GDM1 (cell line): ENCODE measurements around the gene SND1.

Experiments used
- DNase-seq: peaks from one replicate; lab custom pipeline; 2025; lab: John Stamatoyannopoulos, UW

Gene SND1

DNA sequence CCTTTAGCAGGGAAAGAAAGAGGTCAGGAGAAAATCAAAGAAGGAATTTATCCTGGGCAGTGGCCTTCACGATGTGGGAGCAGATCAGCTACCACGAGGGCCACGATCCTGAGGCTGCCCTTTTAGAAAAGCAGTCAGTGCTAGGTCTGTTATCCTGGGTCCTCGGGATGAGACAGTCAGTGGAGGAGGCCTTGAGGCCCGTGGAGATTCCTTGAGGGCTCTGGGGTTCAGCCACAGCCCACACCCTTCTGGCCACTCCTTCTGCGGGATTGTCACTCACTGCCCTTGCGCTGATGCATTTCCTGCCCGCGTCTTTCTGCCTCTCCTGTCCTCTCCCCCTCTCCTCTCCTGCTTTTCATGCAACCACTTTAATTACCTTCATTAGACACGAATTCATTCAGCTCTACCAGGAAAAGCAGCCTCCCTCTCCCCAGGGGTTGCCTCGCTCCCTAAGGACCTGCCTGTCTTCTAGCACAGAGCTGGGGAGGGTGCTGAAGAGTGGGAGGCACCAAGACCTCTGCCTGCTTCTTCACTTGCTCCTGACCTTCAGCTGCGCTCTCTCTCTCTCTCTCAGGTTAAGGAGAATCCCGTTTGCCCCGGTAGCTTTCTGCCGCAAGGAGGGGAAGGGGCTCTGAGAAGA is 421.8 kb downstream of the SND1 start:
- no peak for DNase-seq

DNA sequence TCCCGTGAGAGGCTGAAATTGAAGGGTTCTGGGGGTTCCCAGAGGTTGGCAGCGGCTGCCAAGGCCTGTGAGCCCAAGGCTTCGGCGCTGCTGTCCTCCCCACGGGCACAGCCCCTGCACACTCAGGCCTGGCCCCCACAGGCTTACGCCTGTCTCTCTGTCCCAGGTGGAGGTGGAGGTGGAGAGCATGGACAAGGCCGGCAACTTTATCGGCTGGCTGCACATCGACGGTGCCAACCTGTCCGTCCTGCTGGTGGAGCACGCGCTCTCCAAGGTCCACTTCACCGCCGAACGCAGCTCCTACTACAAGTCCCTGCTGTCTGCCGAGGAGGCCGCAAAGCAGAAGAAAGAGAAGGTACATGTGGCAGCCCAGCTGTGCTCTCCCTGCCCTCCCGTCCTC is 422.3 kb downstream of the SND1 start:
- no peak for DNase-seq

DNA sequence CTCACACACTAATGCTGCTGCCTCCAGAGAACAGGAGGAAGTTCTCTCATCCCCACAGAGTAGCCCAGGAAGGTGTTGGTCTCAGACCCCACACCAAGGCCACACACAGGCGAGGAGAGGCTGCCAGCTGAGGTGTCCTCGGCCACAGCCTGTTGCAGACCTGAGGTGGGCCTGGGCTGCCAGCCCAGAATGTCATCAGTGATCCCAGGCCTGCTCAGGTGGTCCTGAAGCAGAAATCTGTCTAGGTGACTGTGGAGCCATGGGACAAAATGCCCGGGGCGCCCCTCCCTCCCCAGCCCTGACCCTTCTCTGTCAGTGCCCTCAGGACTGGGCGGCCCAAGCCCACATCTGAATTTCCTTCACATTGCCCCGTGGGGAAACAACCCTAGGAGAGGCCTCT is 422.7 kb downstream of the SND1 start:
- DNase-seq, result no peak

DNA sequence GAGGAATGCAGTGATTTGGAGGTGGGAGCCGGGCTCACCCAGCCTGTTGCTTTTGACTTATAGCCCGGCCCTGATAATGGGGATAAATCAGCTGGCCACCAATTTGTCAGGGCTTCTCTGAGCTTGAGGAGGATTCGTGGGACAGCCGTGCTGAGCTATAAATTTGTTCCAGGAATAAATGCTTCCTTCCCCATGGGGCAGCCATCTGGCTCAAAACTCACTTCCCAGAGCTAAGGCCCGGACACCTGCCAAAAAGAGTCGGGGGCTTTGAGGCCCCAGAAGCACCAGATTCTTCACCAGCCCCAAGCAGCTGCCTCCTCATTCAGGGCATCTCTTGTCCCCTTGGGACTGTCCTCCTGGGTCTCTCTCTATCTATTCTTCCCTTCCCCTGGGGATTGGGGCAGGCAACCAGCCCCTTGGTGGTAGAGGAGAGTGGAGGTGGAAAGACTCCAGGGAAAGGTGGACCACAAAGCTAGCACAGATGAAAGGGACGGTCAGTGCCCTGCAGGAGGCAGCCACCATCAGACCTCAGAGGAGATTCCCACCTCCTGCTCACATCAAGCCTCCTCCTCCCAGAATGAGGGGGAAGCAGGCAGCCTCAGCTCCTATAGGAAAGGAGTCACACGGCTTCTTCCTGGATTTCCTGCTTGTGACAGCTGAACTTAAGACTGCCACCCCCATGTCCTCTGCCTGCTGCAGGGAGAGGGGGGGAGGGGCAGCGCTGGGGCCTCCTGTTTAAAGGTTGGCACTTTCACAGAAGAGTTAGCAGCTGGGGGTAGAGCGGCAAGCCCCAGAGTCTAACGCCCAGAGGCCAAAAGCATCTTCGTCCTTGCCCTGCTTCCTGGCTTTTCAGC is 423.5 kb downstream of the SND1 start:
- no peak for DNase-seq

DNA sequence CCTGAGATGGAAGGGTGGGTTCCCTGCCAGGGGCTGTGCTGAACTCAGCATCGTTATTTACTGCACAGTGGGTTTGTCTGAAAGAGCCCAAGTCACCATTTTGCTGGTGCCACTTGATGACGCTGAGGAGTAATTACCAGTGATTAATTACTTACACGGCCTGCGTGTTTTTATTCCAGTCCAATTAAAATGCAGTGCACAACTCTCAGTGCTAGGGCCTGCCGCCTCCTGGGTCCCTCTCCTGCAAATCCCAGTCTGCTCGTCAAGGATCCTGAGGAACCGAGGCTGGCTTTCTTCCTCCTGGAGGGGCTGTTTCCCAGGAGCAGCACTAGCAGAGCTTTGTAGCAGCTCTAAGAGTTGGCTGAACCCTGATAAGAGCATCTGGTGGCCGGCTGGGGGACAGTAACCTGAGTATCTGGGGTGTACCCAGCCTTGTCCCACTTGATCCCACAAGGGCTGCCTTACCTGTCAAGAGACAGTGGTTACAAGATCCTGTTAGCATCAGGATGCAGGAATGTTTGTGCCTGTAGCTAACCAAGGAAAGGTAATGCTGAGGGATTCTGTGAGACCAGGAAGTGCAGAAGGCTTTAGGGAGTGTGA is 424.3 kb downstream of the SND1 start:
- DNase-seq, result no peak

DNA sequence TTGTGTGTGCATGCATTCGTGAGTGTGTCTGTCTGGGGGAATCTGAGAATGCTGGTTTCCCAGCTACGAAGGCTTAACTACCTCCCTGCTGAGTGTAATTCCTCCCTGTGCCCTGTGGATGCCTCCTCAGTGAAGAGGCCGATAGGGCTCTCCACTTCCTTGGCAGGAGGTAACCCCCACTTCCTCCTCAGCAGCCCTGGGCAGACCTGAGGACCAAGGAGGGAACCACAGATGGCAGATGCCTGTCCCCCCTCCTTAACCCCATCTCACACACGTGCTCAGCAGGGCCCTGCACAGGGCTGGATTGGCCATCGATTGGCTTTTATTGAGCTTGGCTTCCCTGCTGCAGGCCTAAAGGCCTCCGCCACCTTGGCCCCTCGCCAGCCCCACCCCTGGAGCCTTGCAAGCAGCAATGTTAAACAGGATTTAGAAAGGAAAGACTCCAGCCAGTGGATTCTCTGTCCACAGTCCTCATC is 424.8 kb downstream of the SND1 start:
- no peak for DNase-seq

DNA sequence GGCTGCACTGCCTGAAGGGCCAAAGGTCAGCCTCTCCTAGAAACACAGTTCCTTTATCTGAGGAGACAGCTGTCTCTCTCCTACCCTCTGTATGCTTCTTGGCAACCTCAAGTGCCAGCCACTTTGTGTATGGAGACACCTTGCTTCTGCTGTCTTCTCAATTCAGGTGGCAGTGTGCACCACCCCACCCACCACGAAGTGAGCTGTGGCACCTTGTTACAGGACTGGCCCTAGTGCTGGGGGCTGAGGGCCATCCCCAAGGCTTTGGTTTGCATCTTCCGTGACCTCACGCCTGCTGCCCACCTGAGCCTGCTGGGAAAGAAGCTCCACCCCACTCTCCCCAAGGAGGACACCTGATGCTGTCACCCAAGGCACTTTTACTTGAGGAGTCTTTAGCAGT is 426.3 kb downstream of the SND1 start:
- DNase-seq, result no peak

DNA sequence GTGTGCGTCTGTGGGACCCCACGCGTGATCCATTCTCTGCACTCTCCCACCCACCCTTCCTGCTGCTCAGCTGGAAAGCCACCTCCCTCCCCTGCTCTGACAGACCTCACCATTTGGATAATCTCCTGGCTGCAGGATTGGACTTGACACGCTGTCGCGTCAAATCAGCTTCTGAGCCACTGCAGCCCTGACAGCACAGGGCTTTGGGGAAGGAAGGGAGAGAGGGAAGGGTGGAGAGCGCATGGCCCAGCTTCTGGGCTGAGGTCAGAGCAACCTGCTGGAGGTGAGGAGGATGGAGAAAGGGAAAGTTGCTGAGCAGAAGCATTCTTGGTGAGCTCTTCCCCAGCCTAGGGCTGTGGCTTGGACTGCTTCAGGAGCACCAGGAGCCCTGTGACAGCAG is 428.2 kb downstream of the SND1 start:
- DNase-seq, result no peak

DNA sequence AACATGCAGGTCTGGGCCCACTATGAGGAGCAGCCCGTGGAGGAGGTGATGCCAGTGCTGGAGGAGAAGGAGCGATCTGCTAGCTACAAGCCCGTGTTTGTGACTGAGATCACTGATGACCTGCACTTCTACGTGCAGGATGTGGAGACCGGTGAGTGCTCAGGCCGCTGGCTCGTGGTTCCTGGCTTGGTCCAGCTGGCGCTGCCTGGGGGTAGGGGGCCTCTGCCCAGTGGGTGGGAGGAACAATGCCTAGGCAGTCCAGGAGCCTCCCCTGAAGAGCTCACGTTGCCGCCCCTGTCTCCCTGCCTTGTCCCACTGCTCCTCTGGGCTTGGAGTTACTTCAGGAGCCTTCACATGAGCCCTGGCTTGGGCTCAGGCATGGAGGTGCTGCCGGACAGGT is 429.4 kb downstream of the SND1 start:
- no peak for DNase-seq

DNA sequence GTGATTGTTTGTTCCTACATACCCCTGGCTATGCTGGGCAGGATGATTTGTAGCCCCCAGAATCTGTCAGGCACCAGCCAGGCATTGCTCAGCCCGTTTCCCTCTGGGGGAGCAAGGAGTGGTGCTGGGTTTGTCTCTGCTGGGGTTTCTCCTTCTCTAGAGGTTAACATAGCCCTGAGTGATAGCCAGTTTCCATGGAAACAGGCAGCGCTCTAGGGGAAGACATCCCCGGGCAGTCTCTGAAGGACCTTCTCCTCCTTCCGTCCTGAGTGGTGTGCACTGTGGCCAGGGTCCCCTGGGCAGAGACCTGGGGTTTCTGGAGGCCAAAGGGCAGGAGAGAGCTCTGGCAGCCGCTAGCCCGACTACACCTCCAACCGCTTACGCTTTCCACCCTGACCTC is 429.8 kb downstream of the SND1 start:
- no peak for DNase-seq

DNA sequence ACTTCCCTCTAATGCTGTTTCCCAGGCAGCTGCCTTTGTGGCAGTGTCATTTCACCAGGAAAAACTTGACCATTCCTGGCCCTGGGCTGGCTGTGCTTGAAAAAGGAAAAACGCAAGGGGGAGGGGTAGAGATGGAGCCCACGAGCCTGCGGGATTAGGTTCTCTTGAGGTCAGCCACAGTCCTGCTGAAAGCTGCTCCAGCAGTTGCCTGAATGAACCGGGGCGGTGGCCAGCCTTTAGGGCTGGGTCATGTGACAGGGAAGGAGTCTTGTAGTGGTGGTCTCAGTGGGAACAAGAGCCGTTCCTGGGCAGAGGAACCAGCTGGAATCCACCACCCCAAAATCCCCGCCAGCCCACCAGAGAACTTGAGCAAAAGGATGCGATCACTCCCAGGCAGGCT is 430.4 kb downstream of the SND1 start:
- DNase-seq, result no peak

DNA sequence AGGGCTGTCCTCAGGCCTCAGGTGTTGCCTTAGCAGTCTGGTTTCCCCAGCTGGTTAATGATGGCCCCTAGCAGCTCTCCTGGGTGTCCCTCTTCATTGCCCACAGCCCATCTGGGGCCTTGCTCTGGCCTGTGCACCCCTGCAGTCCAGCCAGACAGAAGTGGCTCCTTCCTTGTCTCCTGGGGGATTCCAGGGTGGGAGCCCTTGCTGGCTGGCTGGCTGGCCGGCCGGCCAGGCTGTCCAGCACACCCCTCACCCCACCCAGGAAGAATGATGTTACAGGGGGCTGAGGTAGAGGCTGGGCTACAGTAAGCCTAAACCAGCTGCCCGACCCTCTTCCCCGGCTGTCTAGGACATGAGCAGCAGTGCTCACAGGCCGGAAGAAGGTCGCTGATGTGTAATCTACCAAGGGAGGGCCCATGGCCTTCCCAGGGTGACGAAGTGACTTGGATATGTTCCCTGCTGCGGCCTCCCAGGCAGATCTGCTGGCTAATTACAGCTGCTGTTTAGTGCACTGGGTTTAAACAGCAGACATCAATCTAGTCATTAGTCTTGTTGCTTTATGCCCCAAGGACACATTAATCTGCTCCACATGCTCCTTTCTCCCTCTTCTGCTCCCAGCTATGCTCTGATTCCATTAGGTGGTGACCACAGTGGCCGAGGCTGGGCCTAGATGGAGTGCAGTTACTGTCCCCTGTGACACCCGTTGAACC is 433.1 kb downstream of the SND1 start:
- DNase-seq, result no peak

DNA sequence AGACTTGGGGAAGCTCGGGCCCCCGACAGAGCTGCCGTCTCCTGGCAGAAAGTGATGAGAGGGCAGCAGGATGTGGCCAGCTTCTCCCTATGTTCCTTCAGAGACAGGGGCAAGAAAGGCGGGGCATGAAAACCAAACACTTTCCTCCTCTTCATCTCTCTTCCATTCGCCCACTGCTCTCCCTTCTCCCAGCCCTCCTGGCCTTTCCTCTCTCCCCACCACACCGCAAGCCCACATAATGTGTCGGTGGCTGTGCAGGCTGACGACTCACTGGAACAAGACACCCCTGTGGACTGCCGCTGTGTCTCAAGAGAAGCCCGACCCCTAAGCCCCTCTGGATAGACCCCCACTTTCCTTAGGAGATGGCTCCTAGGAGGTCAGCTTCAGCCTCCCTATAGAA is 438.5 kb downstream of the SND1 start:
- no peak for DNase-seq

DNA sequence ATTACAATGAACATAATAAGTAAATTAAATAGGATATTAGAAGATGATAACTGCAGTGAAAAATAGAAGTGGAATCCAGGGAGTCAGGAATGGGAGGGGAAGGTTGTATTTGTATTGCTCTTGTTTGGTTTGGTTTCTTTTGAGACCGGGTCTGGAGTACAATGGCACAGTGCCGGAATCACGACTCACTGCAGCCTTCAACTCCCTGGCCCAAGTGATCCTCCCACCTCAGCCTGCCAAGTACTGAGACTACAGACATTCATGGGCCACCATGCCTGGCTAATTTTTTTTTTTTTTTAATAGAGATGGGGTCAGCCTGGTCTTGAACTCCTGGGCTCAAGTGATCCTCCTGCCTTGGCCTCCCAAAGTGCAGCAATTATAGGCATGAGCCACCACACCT is 439.1 kb downstream of the SND1 start:
- DNase-seq, result no peak

DNA sequence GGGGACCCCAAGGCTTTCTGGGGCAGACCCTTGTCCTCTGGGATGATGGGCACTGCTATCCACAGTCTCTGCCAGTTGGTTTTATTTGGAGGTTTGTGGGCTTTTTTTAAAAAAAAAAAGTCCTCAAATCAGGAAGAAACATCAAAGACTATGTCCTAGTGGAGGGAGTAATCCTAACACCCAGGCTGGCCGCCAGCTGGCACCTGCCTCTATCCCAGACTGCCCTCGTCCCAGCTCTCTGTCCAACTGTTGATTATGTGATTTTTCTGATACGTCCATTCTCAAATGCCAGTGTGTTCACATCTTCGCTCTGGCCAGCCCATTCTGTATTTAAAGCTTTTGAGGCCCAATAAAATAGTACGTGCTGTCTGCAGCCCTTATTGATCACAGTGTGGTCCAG is 440.2 kb downstream of the SND1 start:
- no peak for DNase-seq

DNA sequence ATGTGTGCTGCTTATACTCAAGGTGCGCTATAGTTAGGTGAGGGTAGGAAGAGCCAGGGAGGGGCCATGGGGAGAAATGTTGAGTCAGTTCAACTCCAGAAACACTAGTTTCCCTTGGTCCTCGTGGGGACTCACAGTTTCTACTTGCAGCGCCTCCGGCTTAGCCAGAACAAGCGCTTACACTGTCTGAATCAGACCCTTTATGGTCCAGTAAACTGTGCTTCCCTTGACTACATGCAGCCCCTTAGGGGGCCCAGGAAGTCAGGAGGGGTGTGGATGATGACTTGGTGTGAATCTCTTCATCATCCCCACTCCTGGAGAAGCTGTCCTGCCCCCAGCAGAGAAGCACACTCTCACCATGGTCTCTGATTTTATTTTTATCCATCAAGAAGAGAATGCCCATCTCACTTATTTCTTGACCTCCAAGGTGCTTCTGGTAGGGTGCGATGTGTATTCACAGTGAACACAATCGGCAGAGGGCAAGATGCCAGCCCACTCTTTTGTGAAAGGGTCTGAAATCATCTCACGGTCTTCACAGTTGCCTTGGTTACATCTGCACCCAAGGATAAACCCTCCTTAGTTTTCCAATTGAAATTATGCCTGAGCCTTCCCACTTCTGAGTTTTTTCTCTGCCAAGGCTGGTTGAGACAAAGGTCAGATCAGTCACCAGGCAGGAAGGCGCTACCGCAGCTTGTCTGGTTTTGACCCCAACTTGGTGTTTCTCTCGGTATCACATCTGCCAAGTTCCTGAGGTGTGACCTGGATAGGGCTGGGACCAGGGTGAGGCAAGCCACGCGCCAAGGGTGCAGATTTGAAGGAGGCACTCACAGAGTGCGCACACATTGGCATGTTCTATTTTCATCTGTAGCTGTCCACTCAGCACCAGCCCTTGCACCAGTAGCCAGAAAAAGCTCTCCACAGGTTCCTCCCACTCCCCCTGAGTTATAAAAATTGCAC is 441.9 kb downstream of the SND1 start:
- no peak for DNase-seq

DNA sequence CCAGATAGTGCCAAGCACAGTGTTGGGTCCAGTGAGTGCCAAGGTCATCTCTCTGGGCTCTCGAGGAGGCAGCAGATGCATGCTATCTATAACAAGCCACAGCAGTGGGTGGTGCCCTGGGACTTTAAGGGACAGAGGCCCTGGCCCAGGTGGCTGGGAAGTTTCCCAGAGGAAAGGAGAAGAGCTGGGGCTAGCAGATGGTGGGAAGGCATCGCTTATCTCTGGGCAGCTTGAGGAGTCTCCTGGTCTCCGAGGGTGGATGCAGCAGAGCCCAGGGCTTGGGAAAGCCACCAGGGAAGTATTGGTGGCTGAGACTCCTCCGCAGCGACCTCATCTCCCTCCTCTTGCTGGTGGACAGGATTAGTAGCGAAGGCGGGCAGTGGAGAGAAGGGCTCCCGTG is 442.7 kb downstream of the SND1 start:
- DNase-seq, result no peak

DNA sequence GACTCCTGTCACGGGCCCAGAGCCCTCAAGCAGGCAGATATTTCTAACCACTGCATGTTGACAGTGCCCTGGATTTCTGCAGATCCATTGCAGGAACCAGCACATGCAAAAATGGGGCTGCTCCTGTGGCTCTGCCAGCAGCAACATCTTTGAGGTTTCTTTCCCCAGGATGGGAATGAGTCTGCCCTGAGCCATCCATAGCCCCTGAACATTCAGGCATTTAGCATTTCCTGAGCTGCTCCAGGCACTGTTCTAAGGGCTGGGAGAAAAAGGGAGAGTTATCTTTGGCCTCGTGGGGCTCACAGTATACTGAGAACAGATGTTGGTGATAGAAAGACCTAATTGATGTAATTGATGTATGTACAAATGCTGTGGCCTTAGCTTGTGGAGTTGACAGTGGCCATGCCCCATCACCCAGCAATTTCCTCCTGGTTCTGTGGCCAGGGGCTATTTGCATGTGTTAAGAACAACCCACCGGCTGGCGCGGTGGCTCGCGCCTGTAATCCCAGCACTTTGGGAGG is 445.3 kb downstream of the SND1 start:
- DNase-seq, result no peak

DNA sequence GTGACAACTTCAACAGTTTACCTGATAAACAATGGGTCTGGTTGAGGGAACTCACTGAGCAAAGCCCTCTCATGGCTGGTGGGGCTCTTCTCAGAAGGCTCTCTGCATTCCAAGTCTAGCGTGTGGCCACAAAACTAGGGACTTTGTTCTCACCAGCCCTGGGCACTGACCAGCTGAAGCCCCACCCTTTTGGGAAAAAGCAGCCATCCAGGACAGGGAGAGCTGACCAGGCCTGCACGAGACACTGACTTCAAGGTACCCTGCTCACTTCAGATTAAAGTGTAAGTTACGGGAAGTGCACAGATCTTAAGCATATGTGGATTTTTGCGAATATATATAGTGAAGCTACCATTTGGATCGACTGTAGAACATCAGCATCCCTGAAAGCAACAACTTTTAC is 446.6 kb downstream of the SND1 start:
- DNase-seq, result no peak

DNA sequence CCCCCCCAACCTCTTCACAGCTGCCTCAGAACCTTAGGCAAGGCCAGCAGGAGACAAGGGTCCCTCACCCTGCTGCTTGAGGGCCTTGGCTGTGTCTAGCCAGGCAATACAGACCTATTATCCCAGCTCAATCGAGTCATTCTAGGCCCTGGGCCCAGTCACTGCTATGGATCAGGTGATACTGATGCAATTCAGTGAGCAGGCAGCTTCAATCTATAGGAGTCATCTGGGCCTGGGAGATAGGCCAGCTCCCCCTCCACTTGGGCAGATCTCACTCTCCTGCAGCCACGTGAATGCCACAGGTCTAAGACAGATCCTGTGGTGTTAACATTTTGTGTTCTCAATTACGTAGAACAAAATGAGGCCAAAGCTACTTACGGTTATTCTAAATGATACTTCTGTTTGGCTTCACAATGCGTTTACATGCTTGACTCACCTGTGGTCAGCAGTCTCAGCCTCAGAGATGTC is 447.2 kb downstream of the SND1 start:
- no peak for DNase-seq
